DMS153 treated with DMSO at 0.1 percent for 48 hours (cell line): ENCODE results near the gene TBC1D5.
"Not testable (repeated sequence)": the region's sequence is repeated elsewhere in the genome, so short reads cannot be mapped to it uniquely, and the experiment has no call there.

Experiments
- DNase-seq: peaks from one replicate; lab custom pipeline; 2025; ENCODE audit not compliant: unreplicated experiment; lab: John Stamatoyannopoulos, UW

Gene TBC1D5

DNA sequence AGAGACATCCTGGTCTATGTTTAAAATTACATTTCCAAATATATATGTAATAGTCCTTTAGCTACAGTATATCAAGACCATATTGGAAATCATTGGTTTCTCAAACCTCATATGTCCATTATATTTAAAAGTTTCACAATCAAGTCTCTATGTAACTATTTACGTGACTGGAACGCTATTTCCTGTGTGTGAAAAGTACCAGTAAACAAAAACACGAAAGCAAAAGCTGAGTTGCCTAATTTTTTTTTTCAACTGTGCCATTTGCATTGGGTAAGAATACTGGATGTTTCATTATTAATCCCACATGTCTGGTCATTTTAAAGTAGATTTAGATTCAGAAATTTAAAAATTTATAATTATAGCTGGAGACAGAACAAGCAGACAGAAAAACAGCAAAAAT is 381.4 kb downstream of the TBC1D5 start:
- no peak for DNase-seq

DNA sequence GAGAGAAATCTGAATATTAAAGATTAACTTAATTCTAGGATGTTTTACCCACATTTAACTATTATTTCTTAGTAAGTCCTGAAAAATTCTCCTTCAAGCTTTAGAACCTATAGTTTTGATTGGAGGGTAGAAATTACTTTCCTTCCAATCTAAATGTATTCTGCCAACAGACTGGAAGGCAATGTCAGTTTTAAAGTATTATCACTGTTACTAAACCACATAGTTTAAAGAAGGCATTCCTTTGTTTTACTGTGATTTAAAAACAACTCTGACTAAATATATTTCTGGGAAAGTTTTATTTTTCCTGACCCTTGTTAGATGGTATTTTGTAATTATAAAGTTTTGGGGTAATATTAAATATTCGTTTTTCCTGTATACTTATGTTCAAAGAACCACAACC is 382.5 kb downstream of the TBC1D5 start:
- DNase-seq, result no peak

GRCh38 chr3:17357035-17357710 is 385.3 kb downstream of the TBC1D5 start:
- DNase-seq, result no peak

DNA sequence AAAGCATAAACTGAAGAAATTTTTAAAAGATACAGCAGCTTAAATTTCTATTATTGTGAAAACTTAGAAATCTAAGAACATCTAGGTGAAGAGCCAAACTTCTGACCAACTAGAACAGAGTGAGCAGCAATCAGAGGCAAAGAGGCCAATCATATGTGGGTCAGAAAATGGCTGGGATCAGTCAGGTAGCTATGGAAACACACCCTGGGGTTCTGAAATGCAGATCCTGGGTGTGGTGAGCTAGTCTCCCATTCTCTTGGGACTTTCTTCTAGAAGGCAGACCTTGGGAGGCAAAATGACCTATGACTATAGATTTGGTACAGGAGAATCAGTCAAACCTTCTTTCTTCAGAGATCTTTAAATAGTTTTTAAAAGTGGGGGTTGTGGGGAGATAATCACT is 385.8 kb downstream of the TBC1D5 start:
- no peak for DNase-seq

DNA sequence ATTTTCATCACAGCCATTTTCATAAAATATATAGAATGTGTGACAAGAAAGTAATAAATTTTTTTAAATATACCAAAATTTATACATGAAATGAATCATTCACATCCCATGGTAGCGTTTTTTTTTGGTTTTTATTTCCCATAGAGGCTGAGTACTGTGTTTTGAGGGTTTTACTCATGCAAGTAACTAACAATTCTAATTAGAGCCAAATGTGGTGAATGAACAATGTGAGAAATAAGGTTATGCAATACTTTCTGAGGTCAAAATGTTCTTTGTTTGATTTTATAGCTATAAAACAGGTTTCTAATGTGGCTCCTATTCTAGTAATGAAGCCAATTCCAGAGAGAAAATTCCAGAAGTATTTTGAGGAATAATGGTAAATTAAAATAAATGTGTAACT is 386.8 kb downstream of the TBC1D5 start:
- DNase-seq, result no peak

- no peak for DNase-seq
Observed at GRCh38 chr3:17354341-17354740, 388.1 kb downstream of the TBC1D5 start.

GRCh38 chr3:17352620-17353019 is 389.8 kb downstream of the TBC1D5 start:
- DNase-seq, result no peak

DNA sequence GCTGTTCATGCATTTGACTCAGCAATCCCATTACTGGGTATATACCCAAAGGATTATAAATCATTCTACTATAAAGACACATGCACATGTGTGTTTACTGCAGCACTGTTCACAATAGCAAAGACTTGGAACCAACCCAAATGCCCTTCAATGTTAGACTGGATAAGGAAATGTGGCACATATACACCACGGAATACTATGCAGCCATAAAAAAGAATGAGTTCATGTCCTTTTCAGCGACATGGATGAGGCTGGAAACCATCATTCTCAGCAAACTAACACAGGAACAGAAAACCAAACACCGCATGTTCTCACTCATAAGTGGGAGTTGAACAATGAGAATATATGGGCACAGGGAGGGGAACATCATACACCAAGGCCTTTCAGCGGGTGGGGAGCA is 391.2 kb downstream of the TBC1D5 start:
- not testable (repeated sequence) for DNase-seq

GRCh38 chr3:17349093-17349492 is 393.3 kb downstream of the TBC1D5 start:
- DNase-seq, result no peak

DNA sequence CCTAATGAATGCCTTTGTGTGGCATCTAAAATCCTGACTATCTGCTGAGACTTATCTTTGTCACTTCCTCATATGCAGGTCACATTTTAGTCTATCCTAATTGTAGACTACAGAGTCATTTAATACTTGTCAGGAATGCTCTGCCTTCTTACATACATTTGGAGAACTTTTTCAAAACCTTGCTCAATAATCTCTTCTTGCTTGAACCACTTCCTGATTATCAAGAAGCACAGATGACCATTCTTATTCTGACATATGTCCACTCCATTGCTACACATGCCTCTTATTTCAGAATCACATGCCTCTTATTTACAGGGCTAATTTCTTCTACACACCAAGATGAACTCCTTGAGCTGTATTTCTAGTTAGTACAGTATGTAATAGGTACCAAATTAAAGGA is 400.3 kb downstream of the TBC1D5 start:
- no peak for DNase-seq

GRCh38 chr3:17340693-17341092 is 401.7 kb downstream of the TBC1D5 start:
- no peak for DNase-seq

DNA sequence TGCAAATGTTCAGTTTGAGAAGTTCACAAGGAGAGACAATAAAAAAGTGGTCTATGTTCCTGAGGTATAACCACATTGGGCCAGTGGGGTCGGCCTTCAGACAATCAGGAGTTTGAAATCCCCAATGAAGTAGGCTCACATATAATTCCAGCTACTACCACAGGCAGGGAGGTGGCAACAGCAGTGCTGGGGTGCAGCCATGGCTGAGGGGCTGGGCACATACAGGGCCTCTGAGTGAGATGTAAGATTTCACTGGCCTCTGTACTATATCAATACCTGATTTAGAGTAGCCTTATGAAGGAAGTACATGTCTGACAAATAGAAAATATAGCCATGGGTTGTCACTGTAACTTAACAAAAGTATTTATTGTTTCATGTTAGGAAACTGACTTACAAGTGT is 402.2 kb downstream of the TBC1D5 start:
- DNase-seq, result no peak

- DNase-seq, result no peak
Observed at GRCh38 chr3:17339132-17339575, 403.3 kb downstream of the TBC1D5 start.

DNA sequence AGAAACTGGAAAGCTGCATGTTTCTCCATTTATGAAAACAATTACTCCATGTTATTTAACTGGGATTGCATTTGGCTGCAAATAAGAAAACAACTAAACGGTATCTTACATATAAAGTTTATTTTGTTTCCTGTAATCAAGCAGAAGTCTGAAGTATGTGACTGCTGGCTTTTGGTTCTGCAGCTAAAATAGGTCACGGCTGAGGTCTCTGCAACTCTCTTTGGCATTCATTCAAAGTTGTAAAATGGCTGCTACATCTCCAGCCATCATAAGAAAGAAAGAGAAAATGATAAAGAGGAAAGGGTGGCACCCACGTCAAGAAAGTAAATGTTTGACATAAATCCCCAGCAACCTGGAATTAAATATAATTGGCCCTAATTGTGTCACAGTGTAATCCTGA is 406.1 kb downstream of the TBC1D5 start:
- no peak for DNase-seq

- DNase-seq, result no peak
Observed at GRCh38 chr3:17333893-17334292, 408.5 kb downstream of the TBC1D5 start.

DNA sequence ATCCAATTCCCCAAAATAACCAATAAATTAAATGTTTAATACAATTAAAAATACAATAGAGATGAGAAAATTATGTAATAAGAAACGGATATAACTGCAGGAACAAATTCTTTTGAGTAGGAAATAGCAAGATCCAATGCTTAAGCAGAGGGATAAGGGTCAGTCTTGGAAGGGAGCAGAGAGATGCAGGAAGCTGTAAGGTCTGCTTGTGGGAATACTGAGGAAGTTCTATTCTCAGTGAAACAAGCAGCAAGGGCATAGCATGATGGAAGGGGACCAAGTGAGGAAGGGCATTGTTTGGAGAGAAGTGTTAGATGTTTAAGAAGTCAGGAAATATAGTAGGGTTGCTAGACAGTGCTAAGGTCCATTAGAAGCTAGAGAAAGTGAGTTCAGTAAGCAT is 409.0 kb downstream of the TBC1D5 start:
- no peak for DNase-seq

DNA sequence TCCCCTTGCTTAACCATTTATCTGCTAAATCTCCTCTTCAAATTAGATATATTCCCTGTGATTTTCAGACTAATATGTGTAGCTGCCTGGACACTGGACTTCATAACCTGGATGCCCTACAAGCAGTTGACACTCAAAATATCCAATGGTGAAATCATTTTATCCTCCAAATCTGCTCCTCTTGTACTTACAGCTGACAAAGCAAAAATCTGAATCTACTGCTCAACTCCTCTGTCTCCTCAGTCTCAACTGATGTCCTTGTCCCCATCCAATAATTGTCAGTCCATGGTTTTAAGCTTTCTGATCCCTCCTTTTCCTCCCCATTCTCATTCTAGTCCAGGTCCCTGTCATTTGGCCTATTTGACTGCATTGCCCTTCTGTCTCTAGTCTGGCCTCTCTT is 411.8 kb downstream of the TBC1D5 start:
- no peak for DNase-seq

GRCh38 chr3:17329927-17330326 is 412.5 kb downstream of the TBC1D5 start:
- no peak for DNase-seq

- DNase-seq, result no peak
Observed at GRCh38 chr3:17322106-17322793, 420.2 kb downstream of the TBC1D5 start.

- no peak for DNase-seq
Observed at GRCh38 chr3:17320266-17320665, 422.2 kb downstream of the TBC1D5 start.

DNA sequence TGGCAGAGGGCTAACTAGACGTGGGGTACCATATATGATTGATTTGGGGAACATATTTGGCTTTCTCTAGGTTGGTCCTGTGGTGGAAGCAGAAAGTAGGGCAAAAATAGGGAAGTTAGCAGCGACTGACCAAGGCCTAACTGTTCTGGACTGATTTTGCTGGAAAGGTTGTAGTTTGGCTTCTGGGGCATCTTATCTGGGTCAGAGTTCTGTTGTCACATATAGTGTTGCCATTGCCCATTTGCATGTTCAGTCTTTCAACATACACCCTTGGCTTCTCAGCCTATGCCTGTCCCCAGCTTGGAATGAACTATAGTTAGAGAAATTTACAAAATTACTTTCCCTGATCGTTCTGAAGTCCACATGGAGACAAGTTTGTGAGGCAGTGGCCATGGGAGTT is 426.5 kb downstream of the TBC1D5 start:
- no peak for DNase-seq

GRCh38 chr3:17314171-17314570 is 428.3 kb downstream of the TBC1D5 start:
- DNase-seq, result no peak

- DNase-seq, result no peak
Observed at GRCh38 chr3:17313746-17314145, 428.7 kb downstream of the TBC1D5 start.
